Lung (tissue), 12 donors: ENCODE results near the gene RAPGEF2. TPM values are rescaled to one million over a fixed set of nuclear protein-coding genes. Genes with fewer than 3 reads are reported as not detected.

Experiments used
- ATAC-seq: fragments of 200-7000 bp; cut with Tn5 transposase; one replicate; pipeline ENCODE4 v1.9.1; 2020; ENCODE audit warnings: moderate number of reproducible peaks; ENCODE audit not compliant: insufficient read depth, low FRiP score
- DNase-seq, 3 donors: peaks; one replicate each; pipeline ENCODE4 v3.0.0-alpha.2; 2013 to 2017
- H3K27ac ChIP-seq, 2 donors: one replicate each; pipeline ENCODE4 v1.5.1; 2013; ENCODE audit warnings: mild to moderate bottlenecking in 2 of 2, moderate library complexity in 2 of 2, control low read depth in 1 of 2, inconsistent platforms in 1 of 2, low read depth in 1 of 2, low read length in 1 of 2
- H3K27me3 ChIP-seq, 3 donors: one replicate each; pipeline ENCODE4 v1.5.1; 2013; ENCODE audit warnings: low read length in 2 of 3; ENCODE audit not compliant: control insufficient read depth in 3 of 3, insufficient read depth in 3 of 3
- H3K36me3 ChIP-seq, 4 donors: one replicate each; pipeline ENCODE4 v1.5.1; 2013; ENCODE audit warnings: low read length in 4 of 4, mild to moderate bottlenecking in 1 of 4, moderate library complexity in 1 of 4; ENCODE audit not compliant: control insufficient read depth in 4 of 4, insufficient read depth in 4 of 4
- H3K4me1 ChIP-seq, 5 donors: one replicate each; pipeline ENCODE4 v1.5.1; 2013; ENCODE audit warnings: low read length in 5 of 5, mild to moderate bottlenecking in 2 of 5, moderate library complexity in 1 of 5; ENCODE audit not compliant: control insufficient read depth in 5 of 5, insufficient read depth in 5 of 5
- H3K4me3 ChIP-seq: one replicate; pipeline ENCODE4 v1.5.1; 2013; ENCODE audit warnings: mild to moderate bottlenecking, control low read depth, moderate library complexity
- H3K9ac ChIP-seq, 2 donors: one replicate each; pipeline ENCODE4 v1.5.1; 2013; ENCODE audit warnings: low read length in 2 of 2, control low read depth in 1 of 2; ENCODE audit not compliant: insufficient read depth in 1 of 2
- H3K9me3 ChIP-seq, 4 donors: one replicate each; pipeline ENCODE4 v1.5.1; 2013; ENCODE audit warnings: low read length in 3 of 4, mild to moderate bottlenecking in 1 of 4, moderate library complexity in 1 of 4; ENCODE audit not compliant: control insufficient read depth in 4 of 4, insufficient read depth in 3 of 4
- WGBS, 2 donors: extraction: QIAGEN DNeasy Blood & Tissue Kit; methylation state at CpG; one replicate each; pipeline ENCODE4 v1.1.7; 2013; 5-methylcytosine and 5-hydroxymethylcytosine counted together
- polyA plus RNA-seq, 2 donors: library from polyadenylated mRNA; stranded (reverse); fragments of 200-250 nt; gene quantifications; one replicate each; pipeline ENCODE4 v1.2.1, GENCODE V29; 2013
- total RNA-seq, 2 donors: library from RNA; depleted of rRNA in 1 of 2; stranded (reverse); fragments of >200 nt in 1 of 2; gene quantifications; one replicate each; pipeline ENCODE4 v1.2.1, GENCODE V29; 2014 to 2021
- TF ChIP-seq, protein P1 (sequence below): IDR thresholded peaks from 2 replicates; pipeline ENCODE4 v1.5.1; 2012; ENCODE audit warnings: mild to moderate bottlenecking; ENCODE audit errors: control extremely low read depth, extremely low read depth
- donor health status: control.
- donor health status: control.
- donor health status: Bipolar disorder and iron deficiency.
- donor health status: healthy.
- donor health status: DM: yes; HTN: yes; CAD: no.

Gene RAPGEF2
- total and polyA plus RNA-seq, 4 donors = 8.6 to 88.7 (median 32.2) TPM

GRCh38 chr4:159146488-159146887 is 43.6 kb downstream of the RAPGEF2 start:
- no peak for DNase-seq
- no peak overlapping the region for H3K4me3 ChIP-seq
- TF ChIP-seq, protein P1, sequence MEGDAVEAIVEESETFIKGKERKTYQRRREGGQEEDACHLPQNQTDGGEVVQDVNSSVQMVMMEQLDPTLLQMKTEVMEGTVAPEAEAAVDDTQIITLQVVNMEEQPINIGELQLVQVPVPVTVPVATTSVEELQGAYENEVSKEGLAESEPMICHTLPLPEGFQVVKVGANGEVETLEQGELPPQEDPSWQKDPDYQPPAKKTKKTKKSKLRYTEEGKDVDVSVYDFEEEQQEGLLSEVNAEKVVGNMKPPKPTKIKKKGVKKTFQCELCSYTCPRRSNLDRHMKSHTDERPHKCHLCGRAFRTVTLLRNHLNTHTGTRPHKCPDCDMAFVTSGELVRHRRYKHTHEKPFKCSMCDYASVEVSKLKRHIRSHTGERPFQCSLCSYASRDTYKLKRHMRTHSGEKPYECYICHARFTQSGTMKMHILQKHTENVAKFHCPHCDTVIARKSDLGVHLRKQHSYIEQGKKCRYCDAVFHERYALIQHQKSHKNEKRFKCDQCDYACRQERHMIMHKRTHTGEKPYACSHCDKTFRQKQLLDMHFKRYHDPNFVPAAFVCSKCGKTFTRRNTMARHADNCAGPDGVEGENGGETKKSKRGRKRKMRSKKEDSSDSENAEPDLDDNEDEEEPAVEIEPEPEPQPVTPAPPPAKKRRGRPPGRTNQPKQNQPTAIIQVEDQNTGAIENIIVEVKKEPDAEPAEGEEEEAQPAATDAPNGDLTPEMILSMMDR = no peak
- H3K9me3 ChIP-seq = no peaks in the 10 kb centered on the region
- no peaks in the 10 kb centered on the region for H3K27me3 ChIP-seq
- H3K4me1 ChIP-seq = peaks cover 0 to 35% (median 3%) of the 10 kb centered on the region in 5 donors
- H3K36me3 ChIP-seq = no peaks in the 10 kb centered on the region
- H3K27ac ChIP-seq = no peak overlapping the region
- ATAC-seq = no peak
- no peak overlapping the region for H3K9ac ChIP-seq

DNA sequence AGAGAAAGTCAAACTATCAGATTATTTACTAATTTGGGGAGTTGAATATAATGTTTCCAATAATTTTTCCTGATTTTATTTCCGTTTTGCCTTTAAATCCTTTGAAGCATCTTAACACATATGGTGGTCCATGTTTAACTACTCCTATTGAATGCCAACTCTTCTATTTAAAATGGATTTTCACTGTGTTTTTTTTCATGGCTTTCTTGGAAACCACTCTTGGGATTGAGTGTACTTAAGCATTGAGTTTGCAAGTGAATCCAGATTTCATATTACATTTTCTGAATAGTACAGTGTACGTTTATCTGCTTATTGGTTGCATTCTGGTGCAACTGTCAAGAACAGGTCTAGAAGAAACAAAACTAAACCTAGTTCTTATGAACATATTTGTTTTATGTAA is 45.6 kb downstream of the RAPGEF2 start:
- Histone ChIP-seq H3K27me3 (no peaks in the 10 kb centered on the region), H3K4me1 (peaks cover 0 to 38% (median 0%) of the 10 kb centered on the region in 5 donors), H3K36me3 (peaks cover 0 to 3% (median 0%) of the 10 kb centered on the region in 4 donors), H3K27ac (no peak overlapping the region), H3K4me3 (no peak overlapping the region), H3K9me3 (no peaks in the 10 kb centered on the region), H3K9ac (no peak overlapping the region)
- TF ChIP-seq, protein P1 = no peak
- ATAC-seq (no peak), DNase-seq (no peak)
- WGBS, 2 donors = 90 to 91% methylated on average over 2 of the region's 2 CpGs

DNA sequence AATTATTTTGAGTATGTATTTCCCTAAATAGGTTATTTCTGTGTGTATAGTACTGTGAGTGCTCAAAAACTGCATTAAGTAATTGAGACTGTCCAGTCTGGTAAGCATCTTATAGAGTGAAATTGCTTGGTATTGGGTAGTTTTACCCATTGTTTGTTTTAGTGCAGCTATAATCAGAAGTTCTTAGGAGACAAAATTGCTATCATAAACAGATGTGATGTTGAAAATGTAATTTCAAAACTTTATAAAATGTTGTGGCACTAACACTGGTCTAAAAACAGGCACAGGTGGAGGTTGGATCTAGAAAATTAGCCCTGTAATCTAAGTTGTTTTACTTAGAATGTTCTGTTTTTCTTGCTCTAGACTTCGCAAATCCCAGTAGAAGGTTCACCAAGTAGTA is 46.8 kb downstream of the RAPGEF2 start:
- ATAC-seq (no peak), DNase-seq (no peak)
- TF ChIP-seq, protein P1 = no peak
- Histone ChIP-seq H3K27ac (no peak overlapping the region), H3K27me3 (no peaks in the 10 kb centered on the region), H3K9me3 (no peaks in the 10 kb centered on the region), H3K9ac (no peak overlapping the region), H3K4me1 (peaks cover 0 to 30% (median 0%) of the 10 kb centered on the region in 5 donors), H3K36me3 (peaks cover 0 to 3% (median 0%) of the 10 kb centered on the region in 4 donors), H3K4me3 (no peak overlapping the region)
- WGBS, 2 donors = 95 to 97% methylated on average over 1 of the region's 1 CpG

DNA sequence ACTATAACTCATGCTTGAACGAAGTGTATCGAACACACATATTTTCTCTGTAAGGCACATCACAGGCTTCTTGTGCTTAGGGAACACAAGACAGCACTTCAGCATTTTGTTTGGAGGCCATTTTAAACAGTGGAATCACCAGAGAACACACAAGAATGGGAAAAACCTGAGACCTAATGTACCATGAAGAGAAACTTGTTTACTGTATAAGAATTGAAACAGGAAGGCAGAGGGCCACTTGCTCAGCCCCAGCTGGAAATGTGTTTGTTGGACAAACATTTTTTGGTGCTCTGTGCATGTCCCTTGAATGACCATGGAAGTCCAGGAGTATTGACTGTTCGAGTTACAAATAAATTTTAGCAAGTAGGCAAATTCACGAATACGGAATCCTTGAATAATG is 47.5 kb downstream of the RAPGEF2 start:
- DNase-seq (no peak), ATAC-seq (no peak)
- Histone ChIP-seq H3K4me3 (no peak overlapping the region), H3K27me3 (no peaks in the 10 kb centered on the region), H3K9me3 (no peaks in the 10 kb centered on the region), H3K36me3 (peaks cover 0 to 3% (median 0%) of the 10 kb centered on the region in 4 donors), H3K9ac (no peak overlapping the region), H3K27ac (no peak overlapping the region), H3K4me1 (peaks cover 0 to 26% (median 0%) of the 10 kb centered on the region in 5 donors)
- 72 to 81% methylated on average over 5 of the region's 5 CpGs for WGBS, 2 donors
- TF ChIP-seq, protein P1 = no peak
